HG03442 (cell line): ENCODE results near the gene ESYT3.
"Not testable (repeated sequence)": the region's sequence is repeated elsewhere in the genome, so short reads cannot be mapped to it uniquely, and the experiment has no call there.

Source experiments
- ATAC-seq: cut with Tn5 transposase; IDR thresholded peaks from one replicate; pipeline ENCODE4 v1.9.1; 2021; ENCODE audit warnings: mild to moderate bottlenecking, moderate library complexity; ENCODE audit not compliant: unreplicated experiment

The ESYT3 gene

DNA sequence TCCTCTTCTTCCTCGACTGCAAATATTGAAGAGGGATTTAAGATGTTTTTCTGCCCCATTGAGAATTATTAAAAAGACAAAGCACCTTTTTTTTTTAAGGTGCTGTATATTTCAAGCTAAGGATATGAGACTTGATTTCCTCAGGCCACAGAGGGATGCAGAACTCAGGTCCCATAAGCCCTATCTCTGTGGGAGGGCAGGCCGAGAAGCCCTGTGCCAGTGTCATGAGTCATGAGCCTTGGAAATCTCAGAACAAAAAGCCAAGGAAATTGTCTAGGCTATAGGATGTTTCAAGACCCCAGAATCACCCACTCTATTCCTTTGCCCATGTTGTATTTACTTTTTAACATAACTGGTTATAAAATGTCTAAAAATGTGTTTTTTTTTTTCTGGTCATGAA lies 7.3 kb downstream of the ESYT3 start:
- ATAC-seq, result no peak

DNA sequence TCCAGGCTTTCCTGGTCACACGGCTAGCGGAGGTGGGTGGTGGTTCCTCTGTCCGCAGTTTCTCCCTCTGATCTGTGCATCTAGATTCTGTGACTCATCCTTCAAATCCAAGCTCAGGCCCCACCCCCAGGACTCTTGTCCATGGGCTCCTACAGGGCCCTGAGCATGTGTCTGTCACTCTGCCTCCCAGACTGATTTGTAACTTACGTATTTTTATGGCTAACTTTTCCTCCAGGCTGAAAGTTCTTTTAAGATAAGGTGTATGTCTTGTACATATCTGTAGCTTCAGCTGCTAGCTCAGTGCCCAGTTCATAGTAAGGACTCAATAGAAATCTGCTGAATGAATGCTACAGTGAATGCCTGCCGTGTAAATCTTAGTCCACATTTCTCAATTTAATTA lies 8.0 kb downstream of the ESYT3 start:
- no peak for ATAC-seq

DNA sequence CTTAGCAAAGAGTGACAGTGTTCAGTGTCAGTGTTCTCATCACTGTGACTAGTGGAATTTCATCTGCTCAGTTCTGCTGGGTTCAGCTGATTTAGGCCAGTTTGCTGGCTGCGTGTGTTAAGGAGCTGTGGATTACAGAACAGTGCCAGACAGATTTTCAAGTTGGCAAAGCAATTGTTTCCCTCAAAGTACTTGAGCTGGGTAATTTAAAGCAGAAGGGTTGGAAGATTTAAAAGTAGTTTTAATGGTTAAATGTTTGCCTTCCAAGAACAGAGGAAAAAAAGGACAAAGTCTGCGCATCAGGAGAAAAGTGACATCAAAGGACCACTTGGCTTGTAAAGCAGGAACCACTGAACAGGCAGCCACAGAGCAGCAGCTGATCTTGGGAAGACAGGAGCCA lies 8.7 kb downstream of the ESYT3 start:
- ATAC-seq, result no peak

DNA sequence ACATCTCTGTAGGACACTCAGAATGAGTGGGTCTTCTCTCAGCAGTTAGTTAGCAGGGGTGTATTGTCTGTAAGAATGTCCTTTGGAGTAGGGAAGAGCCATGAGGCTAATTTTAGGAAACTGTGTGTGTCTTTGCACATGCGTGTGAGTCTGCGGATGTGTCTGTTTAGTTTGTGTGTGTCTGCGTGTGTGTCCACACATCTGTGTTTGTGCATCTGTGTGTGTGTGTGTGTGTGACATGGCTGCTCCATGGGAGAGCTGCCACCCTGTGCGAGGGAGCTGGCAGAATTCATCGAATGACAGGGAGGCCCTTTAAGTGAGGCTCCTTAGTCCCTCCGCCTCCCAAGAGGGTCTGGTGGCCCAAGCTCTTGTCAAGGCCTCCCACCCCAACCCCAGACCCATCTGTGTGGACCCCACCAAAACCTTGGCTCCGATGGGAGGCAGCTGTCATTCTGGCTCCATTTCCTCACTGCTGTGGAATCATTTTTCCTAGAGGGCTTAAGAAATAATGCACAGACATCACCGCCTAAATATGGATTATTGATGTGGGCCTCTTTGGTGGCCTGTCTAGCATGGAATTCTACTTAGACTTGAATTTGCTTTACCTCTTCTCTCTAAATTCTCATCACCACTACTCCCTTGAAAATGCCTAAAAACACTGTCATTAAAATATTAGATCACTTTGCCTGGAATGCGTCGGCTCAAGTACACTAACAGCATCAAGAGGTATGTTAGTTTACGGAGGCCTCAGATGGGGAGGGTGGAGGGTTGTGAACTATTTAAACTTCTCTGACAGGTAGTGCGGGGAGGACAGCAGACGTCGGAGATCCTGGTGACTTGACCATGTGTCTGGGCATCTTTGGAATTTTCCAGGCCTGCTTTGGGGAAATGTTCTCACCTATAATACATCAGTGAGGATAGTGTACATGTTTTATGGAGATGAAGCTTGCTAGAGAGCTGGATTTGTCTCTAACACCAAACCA lies 9.4 kb downstream of the ESYT3 start:
- ATAC-seq, result no peak

DNA sequence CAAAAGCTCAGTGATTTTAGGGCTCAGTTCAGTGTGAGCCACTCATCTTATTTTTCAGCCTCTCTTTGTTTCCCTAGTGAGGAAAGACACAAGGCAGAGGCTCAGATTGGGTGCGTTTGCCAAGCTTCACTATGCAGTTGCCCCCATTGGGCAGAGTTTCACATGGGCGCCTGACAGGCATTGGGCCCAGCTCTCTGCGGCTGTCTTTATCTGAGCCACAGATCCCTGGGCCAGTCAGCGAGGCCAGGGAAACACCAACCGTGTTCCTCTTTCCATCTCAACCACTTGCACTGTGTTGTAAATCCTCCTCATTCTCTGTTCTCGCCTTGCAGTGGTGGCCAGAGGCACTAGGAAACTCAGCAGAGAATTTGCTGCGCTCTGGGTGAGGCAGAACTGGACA lies 10.8 kb downstream of the ESYT3 start:
- ATAC-seq, result no peak

DNA sequence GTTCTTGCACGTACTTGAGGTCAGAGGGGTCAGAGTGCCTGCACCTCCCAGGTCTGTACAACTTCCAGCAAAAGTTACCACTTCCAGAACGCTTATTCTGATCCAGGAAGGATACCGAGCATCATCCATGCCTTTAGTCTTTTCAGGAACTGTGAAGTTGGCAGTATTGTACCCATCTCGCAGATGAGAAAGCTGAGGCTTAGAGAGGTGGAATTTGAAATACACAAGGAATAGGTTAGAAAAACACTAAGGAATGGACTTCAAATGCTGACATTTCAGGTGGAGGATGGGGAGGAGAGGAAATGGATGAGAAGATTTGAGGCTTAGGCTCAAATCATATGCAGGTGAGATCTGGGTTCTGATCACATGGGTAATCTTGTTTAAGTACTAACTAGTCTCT lies 11.2 kb downstream of the ESYT3 start:
- no peak for ATAC-seq

DNA sequence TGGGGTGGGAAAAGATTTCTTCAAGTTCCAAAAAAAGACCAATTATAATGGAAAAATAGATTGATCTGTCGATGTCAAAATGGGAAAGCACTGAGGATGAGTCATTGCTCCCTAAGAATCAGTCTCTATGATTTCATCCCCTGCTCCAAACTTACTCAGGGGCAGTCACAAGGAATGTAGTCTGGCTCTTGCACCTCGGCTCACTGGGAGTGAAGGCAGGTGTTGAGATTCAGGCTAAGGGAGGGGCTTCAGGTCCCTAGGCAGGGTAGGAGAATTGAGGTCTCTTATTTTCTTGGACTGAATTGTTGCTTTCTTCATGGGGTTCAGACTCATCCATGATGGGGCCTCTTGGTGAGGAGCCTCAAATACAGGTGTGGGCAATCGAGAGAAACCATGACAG lies 14.2 kb downstream of the ESYT3 start:
- no peak for ATAC-seq

DNA sequence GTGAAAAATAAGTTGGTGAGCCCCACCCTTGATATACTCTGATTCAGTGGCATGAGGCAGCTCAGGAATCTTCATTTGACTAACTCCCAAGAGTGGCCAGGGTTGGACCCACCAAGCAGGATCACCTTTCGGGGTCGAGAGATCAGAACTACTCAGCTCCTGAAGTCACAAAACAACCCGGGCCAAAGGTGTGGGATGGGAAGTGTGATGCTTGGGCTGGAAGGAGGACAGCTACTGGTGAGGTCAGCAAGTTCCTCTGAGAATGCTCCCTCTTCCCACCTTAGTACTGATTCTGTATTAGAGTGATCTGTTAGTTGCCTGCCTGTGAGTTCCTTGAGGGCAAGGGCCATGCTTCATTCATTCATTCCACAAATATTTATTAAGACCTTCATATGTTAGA lies 15.1 kb downstream of the ESYT3 start:
- ATAC-seq, result no peak

DNA sequence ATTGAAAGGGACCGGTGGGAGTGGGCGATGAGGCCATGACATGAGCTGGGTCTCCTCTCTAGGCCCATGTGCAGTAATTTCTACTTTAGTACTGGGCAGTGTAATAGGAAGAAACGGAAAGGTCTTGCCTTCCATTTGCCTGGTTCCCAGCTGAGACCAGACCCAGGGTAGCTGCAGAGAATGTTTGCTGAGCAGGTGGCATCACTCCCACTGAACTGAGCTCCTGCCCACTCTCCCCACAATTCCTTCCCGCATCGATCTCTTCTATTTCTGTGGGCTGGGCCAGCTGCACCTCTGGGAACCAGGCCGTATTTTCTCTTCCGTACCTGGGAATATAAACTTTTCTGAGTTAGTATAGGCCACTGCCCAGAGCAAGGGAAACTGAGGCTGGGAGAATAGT lies 15.8 kb downstream of the ESYT3 start:
- ATAC-seq, result no peak

DNA sequence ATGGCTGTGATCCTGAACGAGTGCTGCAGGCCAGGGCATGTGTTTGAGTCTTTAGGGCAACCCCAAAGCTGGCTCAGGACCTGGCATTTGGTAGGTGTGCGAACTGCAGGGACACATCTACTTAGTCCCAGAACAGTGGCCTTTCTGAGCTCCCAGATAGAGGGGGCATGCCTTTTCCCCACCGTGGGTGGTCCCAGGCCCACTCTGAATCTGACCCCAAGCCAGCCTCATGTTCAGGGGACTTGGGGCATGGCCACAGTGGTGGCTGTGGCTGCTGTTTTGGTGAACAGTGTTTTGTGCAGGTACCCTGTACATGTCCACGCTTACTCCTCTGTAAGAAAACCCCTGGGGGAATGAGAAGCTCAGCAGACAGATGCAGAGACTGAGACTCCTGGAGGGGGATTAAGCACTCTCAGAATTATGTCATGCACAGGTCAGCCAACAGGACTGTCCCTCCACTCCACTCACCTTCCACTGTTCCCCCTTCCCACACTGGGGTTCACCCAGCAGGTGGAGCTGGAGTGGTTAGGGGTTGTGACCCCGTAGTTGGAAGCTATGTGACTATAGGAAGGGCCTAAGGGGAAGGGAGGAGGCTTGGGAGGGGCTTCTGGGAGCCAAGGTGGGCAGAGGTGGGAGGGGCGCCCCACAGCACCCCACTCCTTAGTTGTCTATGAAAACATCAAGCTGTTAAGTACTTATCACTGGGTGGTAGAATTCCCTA lies 16.4 kb downstream of the ESYT3 start:
- ATAC-seq, result no peak

DNA sequence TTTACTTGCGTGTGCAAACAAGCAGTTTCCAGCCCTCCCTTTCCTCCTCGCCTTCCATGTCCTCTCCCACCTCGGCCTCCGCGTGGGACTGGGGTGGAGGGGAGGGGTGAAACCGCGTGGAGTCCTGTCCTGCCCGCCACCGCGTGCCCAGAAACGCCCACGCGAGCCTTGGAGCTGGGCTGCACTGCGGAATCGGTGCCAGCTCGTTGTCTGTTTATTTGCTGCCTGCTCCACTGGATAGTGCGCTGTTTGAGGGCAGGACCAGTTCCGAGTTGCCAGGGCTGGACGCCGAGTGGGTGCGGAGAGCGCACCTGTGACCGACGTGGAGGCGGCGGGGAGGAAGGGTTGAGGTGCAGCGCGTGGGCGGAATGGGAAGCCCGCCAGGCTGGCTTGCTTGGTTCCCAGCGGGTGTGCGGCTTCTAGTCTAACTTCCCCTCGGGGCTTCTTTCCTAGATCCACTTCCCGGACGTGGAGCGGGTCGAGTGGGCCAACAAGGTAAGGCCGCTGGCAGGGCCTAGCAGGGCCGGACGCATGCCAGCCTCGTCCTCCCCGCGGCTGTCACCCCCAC lies 17.3 kb downstream of the ESYT3 start:
- ATAC-seq, result no peak

DNA sequence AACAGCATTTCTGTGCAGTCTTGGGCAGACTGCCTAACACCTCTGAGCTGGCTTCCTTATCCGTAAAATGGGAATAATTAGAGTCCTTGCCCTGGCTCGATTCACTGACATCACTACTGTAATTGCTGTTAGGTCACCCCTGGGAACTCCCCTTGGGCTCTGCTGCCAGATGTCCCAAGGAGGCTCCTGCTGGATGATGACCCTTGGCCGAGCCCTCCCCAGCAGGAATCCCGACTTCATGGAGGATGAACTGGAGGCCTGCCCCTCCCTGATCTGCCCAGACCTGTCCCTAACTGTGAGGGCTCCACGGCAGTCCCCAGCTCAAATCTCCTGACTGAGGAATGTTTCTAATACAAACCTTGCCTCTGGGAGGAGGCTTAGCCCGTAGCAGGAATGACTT lies 18.0 kb downstream of the ESYT3 start:
- ATAC-seq, result no peak

DNA sequence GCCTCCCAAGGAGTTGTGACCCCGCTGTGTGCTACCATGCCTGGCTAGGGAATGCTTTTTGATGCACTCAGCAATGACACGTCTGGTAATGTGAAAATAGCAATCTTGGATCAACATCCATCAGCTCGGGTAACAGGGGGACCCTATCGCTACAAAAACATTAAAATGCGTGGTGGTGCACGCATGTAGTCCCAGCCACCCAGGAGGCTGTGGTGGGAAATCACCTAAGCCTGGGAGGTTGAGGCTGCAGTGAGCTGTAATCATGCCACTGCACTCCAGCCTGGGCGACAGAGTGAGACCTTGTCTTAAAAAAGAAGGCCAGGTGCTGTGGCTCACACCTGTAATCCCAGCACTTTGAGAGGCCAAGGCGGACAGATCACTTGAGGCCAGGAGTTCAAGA lies 19.5 kb downstream of the ESYT3 start:
- not testable (repeated sequence) for ATAC-seq

DNA sequence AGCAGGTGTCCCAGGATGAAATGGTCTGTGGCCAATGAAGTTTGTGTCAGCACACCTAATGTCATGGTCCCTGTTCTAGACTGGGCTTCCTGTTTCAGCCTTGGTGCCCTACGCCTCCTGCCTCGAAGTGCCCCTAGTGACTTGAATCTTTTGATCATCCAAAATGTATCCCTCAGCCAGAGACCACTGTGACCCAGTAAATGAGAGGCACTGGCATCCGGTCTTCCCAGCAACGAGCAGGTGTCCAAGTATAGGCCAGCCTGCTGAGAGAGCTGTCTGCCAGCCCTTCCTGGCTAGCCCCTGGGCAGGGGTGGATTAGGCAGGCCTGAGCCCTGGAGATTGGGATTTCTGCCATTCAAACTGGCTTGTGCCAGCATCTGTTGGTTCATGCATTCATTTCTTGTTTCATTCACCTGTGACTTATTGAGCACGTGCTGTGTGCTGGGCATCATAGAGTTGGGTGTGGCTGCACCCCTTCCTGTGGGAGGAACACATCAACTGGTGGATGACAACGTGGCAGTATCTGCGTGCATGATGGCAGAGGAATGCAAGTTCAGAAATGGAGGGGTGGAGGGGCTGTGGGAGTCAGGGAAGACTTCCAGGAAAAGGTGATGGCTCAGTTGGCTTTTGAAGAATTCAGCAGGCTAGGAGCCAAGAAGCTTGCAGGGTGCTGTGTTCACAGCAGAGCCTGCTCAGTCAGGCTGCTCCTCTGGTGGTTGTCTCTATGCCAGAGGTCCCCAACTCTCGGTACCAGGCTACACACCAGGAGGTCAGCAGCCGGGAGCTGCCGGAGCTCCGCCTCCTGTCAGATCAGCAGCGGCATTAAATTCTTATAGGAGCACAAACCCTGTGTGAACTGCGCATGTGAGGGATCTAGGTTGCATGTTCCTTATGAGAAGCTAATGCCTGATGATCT lies 21.6 kb downstream of the ESYT3 start:
- ATAC-seq, result no peak

DNA sequence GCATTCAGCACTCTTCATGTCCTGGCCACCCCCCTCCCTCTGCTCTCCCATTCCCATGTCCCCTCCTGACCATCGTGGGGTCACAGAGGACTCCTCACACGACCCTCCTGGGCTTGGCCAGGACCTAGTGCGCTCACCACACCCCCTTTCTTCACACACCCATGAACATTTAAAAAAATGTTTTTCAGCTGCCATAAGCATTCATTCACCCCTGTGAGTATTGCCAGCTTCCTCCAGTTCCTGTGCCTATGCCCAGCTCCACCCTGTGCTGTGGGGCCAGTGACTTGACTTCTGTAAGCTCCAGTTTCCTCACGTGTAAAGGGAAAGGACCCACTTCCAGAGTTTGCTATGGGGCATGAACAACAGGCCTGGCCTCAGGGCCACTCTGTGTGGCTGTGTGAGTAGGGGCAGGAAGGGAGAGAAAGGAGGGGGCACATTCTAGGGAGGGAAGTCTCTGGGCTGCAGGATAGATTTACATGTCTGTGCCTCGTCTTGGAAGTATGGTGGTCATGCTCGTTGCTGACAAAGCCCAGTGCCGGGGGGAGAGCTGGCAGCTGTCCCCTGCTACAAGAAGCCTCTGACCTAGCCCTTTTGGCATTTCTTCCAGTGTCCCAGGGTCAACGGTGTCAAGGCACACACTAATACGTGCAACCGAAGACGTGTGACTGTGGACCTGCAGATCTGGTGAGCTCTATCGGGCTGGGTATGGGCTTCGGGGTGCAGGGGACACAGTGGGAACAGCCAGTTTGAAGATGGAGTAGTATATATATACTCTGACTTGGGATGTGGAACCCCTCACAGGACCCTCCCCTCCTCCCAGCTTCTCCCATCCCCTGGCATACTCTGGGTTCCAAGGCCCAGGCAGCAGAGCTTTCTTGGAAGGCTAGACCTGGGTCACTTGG lies 22.8 kb downstream of the ESYT3 start:
- no peak for ATAC-seq

DNA sequence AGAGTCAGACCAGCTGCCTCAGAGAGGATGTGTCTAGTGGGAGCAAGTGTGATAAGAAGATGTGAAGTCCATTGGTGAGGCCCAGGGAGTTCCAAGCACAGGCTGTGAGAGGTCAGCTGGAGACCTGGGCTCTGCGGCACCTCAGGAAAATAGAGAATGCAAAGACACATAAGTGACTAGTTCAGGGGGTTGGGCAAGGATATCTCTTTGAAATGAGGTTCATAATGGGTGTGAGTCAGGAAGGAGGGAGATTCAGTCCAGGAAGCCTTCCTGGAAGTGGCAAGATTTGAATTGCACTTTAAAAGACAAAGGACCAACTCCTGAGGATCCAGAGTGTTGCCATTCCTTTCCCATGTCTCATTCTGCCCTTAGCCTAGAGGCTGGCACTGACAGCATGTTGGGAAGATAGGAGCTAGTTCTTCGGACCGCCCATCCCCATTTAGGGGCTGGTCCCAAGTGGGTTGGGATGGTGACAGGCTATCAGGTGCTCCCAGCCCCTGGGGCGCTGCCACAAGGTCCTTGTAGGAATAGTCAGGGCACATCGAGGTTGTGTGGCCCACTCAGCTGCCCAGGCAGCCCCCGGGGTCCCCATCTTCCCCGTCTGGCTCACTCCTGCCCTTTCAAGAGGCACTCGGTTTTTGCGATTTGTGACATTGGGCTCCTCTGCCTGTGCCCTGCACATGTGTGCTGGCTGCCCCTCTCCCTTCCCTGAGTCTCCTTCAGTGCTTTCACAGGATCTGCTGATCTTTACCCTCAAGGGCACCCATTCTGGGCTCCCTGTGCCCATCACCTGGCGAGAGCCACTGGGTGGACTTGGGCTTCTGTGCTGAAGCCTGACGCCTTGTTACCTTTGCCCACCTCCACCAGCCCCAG lies 23.7 kb downstream of the ESYT3 start:
- ATAC-seq, result no peak

DNA sequence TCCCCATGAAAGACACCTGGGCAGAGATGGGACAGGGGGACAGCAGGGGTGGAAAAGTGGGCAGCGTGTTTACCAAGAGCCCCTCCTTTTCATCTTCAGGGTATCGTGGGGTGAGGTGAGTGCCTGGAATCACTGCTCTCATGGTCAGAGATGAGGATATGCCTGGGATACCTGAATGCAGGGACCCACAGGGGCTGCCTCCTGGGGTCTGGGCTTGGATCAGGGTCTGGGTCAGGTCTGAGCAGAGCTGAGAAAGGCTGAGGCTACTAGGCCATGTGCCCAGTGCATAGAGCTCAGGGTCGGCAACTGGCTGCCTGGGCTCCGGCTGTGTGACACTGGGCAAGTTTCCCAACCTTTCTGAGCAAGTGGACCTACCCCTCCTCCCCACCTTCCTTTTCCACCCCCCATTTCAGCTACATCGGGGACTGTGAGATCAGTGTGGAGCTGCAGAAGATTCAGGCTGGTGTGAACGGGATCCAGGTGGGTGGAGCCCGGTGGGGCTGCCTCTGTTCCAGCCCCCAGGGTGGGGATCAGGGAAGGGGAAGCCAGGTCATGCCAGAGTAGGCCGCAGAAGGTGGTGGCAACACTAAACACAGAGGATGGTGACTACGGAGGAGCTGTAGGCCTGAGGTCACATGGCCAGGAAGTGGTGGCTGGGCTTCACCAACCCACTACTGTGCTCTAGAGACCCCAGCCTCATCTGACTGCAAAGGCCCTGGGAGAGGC lies 24.5 kb downstream of the ESYT3 start:
- no peak for ATAC-seq
